HG02981 (cell line): ENCODE results near the gene DNAH5.
"Not testable (repeated sequence)": the region's sequence is repeated elsewhere in the genome, so short reads cannot be mapped to it uniquely, and the experiment has no call there.

Experiments
- ATAC-seq: cut with Tn5 transposase; IDR thresholded peaks from one replicate; pipeline ENCODE4 v1.9.1; 2021; ENCODE audit warnings: mild to moderate bottlenecking, moderate library complexity; ENCODE audit not compliant: unreplicated experiment

The DNAH5 gene

GRCh38 chr5:13944560-13945199 is at the start of gene DNAH5:
DNAH5 (minus strand) TSS chr5:13944688; CDS start chr5:13944438, 250 bp downstream.
- no peak for ATAC-seq

- no peak for ATAC-seq
These were observed 49.4 kb upstream of the DNAH5 start for GRCh38 chr5:13993926-13994325.

- ATAC-seq = no peak
These were observed 48.3 kb upstream of the DNAH5 start for GRCh38 chr5:13992795-13993194.

GRCh38 chr5:13991365-13991764 is 46.9 kb upstream of the DNAH5 start:
- no peak for ATAC-seq

GRCh38 chr5:13990896-13991295 is 46.4 kb upstream of the DNAH5 start:
- ATAC-seq = no peak

- ATAC-seq = no peak
These were observed 45.3 kb upstream of the DNAH5 start for GRCh38 chr5:13989832-13990231.

- ATAC-seq = no peak
These were observed 43.5 kb upstream of the DNAH5 start for GRCh38 chr5:13987843-13988464.

GRCh38 chr5:13985731-13986418 is 41.4 kb upstream of the DNAH5 start:
- ATAC-seq = no peak

- not testable (repeated sequence) for ATAC-seq
These were observed 40.4 kb upstream of the DNAH5 start for GRCh38 chr5:13984888-13985287.

GRCh38 chr5:13976867-13977830 is 32.7 kb upstream of the DNAH5 start:
- no peak for ATAC-seq

GRCh38 chr5:13976223-13976622 is 31.7 kb upstream of the DNAH5 start:
- ATAC-seq = no peak

GRCh38 chr5:13975246-13975645 is 30.8 kb upstream of the DNAH5 start:
- no peak for ATAC-seq

- ATAC-seq = no peak
These were observed 29.2 kb upstream of the DNAH5 start for GRCh38 chr5:13973724-13974123.

- no peak for ATAC-seq
These were observed 27.5 kb upstream of the DNAH5 start for GRCh38 chr5:13972029-13972428.

- peak; percentile 95 for ATAC-seq
These were observed 12.7 kb upstream of the DNAH5 start for GRCh38 chr5:13957032-13957645.

GRCh38 chr5:13956471-13956870 is 12.0 kb upstream of the DNAH5 start:
- ATAC-seq = no peak

GRCh38 chr5:13955896-13956295 is 11.4 kb upstream of the DNAH5 start:
- ATAC-seq = no peak

- no peak for ATAC-seq
These were observed 1.6 kb upstream of the DNAH5 start for GRCh38 chr5:13946111-13946510.

- ATAC-seq = no peak
These were observed 783 bp upstream of the DNAH5 start for GRCh38 chr5:13945271-13945670.

GRCh38 chr5:13943676-13944075 is 812 bp downstream of the DNAH5 start:
- ATAC-seq = no peak

GRCh38 chr5:13941468-13941867 is 3.0 kb downstream of the DNAH5 start:
- ATAC-seq = no peak
